GM18907 (cell line): ENCODE measurements around the gene SLC9A5.

Experiments
- ATAC-seq: cut with Tn5 transposase; IDR thresholded peaks from one replicate; pipeline ENCODE4 v1.9.1; 2021; ENCODE audit warnings: mild to moderate bottlenecking, moderate library complexity; ENCODE audit not compliant: unreplicated experiment

SLC9A5 gene

GRCh38 chr16:67304020-67304419 is 55.2 kb downstream of the SLC9A5 start:
- ATAC-seq = no peak

GRCh38 chr16:67305216-67306071 is 56.7 kb downstream of the SLC9A5 start:
- ATAC-seq = no peak

- no peak for ATAC-seq
Observed at GRCh38 chr16:67310561-67310960, 61.8 kb downstream of the SLC9A5 start.

- ATAC-seq = peak; percentile 73
Observed at GRCh38 chr16:67311607-67312488, 63.1 kb downstream of the SLC9A5 start.

GRCh38 chr16:67312719-67313118 is 63.9 kb downstream of the SLC9A5 start:
- ATAC-seq = no peak

GRCh38 chr16:67317853-67318252 is 69.1 kb downstream of the SLC9A5 start:
- ATAC-seq = no peak
